Measurements from ENCODE around the gene GRIN3A. TPM values are rescaled to one million over a fixed set of nuclear protein-coding genes. Genes with fewer than 3 reads are reported as not detected.

GRIN3A gene
- total RNA-seq, 1 experiment from 2014 or later, result not detected

DNA sequence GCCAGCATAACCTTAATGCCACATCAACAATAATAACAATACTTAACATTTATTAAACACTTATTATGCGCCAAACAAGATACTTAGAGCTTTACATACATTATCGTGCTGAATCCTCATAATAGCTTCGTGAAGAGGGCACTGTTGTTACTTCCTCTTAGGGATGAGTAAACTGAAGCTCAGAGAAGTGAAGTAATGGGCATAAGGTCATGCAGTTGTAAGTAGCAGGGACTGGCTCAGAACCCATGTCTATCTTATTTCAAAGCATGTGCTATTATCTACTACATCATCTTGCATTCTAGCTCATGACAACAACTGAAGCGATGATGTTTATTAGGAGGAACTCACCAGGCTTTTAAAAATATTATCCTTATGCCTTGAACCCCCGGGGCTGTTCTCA lies 108.8 kb downstream of the GRIN3A start:
- no peak overlapping the region for H2BK15ac ChIP-seq (ENCODE audit: low read depth, low read length)
- no peak overlapping the region for H2BK120ac ChIP-seq (ENCODE audit: low read depth, low read length, poor library complexity, severe bottlenecking)
- H3K4ac ChIP-seq (ENCODE audit: low read depth, low read length), result no peak overlapping the region
- H3K56ac ChIP-seq (ENCODE audit: insufficient read length, low read depth, low read length), result no peak overlapping the region
- H2BK12ac ChIP-seq (ENCODE audit: insufficient read length, low read depth, low read length), result no peak overlapping the region
- Mint-ChIP-seq H3K4me1 (no peaks in the 10 kb centered on the region), H3K9me3 (no peaks in the 10 kb centered on the region; a peak in 1 of 5 replicates), H3K27me3 (ENCODE audit: low read depth) (no peaks in the 10 kb centered on the region), H3K36me3 (ENCODE audit: insufficient read depth in 1 of 3, low read depth in 3 of 3) (no peaks in the 10 kb centered on the region), H3K4me3 (no peak overlapping the region), H3K27ac (no peak overlapping the region)
- H3K4me2 ChIP-seq (ENCODE audit: insufficient read depth, insufficient read length, low read length), result no peak overlapping the region
- H3K27me3 ChIP-seq (ENCODE audit: insufficient read depth, low read length), result no peaks in the 10 kb centered on the region
- no peak overlapping the region for H4K5ac ChIP-seq (ENCODE audit: insufficient read length, low read depth, low read length)
- no peak overlapping the region for H3K23ac ChIP-seq (ENCODE audit: insufficient read length, low read depth, low read length)
- H3K23me2 ChIP-seq (ENCODE audit: insufficient read length, low read depth, low read length, poor library complexity, severe bottlenecking), result no peaks in the 10 kb centered on the region
- no peak for DNase-seq
- TF ChIP-seq, protein P1, sequence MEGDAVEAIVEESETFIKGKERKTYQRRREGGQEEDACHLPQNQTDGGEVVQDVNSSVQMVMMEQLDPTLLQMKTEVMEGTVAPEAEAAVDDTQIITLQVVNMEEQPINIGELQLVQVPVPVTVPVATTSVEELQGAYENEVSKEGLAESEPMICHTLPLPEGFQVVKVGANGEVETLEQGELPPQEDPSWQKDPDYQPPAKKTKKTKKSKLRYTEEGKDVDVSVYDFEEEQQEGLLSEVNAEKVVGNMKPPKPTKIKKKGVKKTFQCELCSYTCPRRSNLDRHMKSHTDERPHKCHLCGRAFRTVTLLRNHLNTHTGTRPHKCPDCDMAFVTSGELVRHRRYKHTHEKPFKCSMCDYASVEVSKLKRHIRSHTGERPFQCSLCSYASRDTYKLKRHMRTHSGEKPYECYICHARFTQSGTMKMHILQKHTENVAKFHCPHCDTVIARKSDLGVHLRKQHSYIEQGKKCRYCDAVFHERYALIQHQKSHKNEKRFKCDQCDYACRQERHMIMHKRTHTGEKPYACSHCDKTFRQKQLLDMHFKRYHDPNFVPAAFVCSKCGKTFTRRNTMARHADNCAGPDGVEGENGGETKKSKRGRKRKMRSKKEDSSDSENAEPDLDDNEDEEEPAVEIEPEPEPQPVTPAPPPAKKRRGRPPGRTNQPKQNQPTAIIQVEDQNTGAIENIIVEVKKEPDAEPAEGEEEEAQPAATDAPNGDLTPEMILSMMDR (conservative IDR thresholded peaks at IDR 0.05), result no peak
- H2BK5ac ChIP-seq (ENCODE audit: insufficient read length, low read length), result no peak overlapping the region
- no peak overlapping the region for H2BK20ac ChIP-seq (ENCODE audit: low read depth, low read length, poor library complexity, severe bottlenecking)
- no peaks in the 10 kb centered on the region for H4K20me1 ChIP-seq (ENCODE audit: control insufficient read depth, insufficient read depth, insufficient read length)
- H3K14ac ChIP-seq (ENCODE audit: insufficient read depth, low read length), result no peak overlapping the region
- no peak overlapping the region for H2AK5ac ChIP-seq (ENCODE audit: insufficient read length, low read length)
- WGBS (ENCODE audit: extremely low coverage, insufficient read length, low lambda C conversion rate), result 78% methylated on average over 1 of the region's 5 CpGs
- H2AFZ ChIP-seq (ENCODE audit: low read length), result no peak overlapping the region
- H3K4me1 ChIP-seq (ENCODE audit: insufficient read depth, low read length), result 0 out of 2 replicates have a peak, but pooled peaks cover 1% of the 10 kb centered on the region
- no peaks in the 10 kb centered on the region for H3K9me3 ChIP-seq (ENCODE audit: control insufficient read depth, low read depth, low read length)
- H3T11ph ChIP-seq (ENCODE audit: low read length), result no peak overlapping the region
- no peaks in the 10 kb centered on the region for H3K79me1 ChIP-seq (ENCODE audit: insufficient read depth, low read depth, low read length, poor library complexity, severe bottlenecking)
- no peak overlapping the region for H3K18ac ChIP-seq (ENCODE audit: insufficient read length, low read depth, low read length)
- H3K79me2 ChIP-seq (ENCODE audit: insufficient read depth, low read length), result no peaks in the 10 kb centered on the region
- H4K91ac ChIP-seq (ENCODE audit: insufficient read length, low read depth, low read length), result no peak overlapping the region
- no peak overlapping the region for H4K8ac ChIP-seq (replicated peaks; ENCODE audit: insufficient read length, low read depth, low read length)
- H3K9ac ChIP-seq (ENCODE audit: extremely low read depth, insufficient read length, low read length), result no peak overlapping the region
- no peak overlapping the region for H3K27ac ChIP-seq (ENCODE audit: insufficient read length, low read depth, low read length)

Data from H9 (cell line).